ENCODE data around the gene SPECC1. TPM values are rescaled to one million over a fixed set of nuclear protein-coding genes. Genes with fewer than 3 reads are reported as not detected.

SPECC1 gene
- total and polyA plus RNA-seq, 2 donors (not counting 1 experiment from before 2014, with no cell fraction given) = 13.4 to 30.9 TPM

- Histone ChIP-seq H3K9me3 (ENCODE audit: control insufficient read depth, insufficient read depth, low read depth, low read length) (no peaks in the 10 kb centered on the region), H3K4me1 (ENCODE audit: control insufficient read depth, extremely low read depth, insufficient read depth, low read length) (no peaks in the 10 kb centered on the region), H4K20me1 (ENCODE audit: control insufficient read depth, extremely low read depth, insufficient read depth, low read length) (no peaks in the 10 kb centered on the region), H3K4me3 (replicated peaks in 1 of 4; ENCODE audit: control extremely low read depth in 1 of 4, insufficient read depth in 1 of 4, low read depth in 3 of 4, low read length in 4 of 4) (no peak overlapping the region), H3K9ac (ENCODE audit: insufficient read depth, low read length) (no peak overlapping the region), H3K4me2 (ENCODE audit: extremely low read depth, insufficient read depth, low read length) (no peak overlapping the region), H2AFZ (ENCODE audit: low read length) (no peak overlapping the region), H3K27me3 (ENCODE audit: control insufficient read depth, insufficient read depth, low read length) (no peaks in the 10 kb centered on the region), H3K79me2 (ENCODE audit: control insufficient read depth, insufficient read depth, low read length) (no peaks in the 10 kb centered on the region), H3K36me3 (ENCODE audit: control insufficient read depth, insufficient read depth, low read length) (no peaks in the 10 kb centered on the region), H3K27ac (ENCODE audit: insufficient read depth, low read length) (no peak overlapping the region)
- TF ChIP-seq CTCF (conservative IDR thresholded peaks at IDR 0.05 in 1 of 2, IDR thresholded peaks at IDR 0.05 in 1 of 2; ENCODE audit: low read depth in 1 of 2, low read length in 2 of 2) = no peak
- TF ChIP-seq EZH2 (IDR thresholded peaks at IDR 0.05; ENCODE audit: low read length, missing control alignments) = no peak
- peak in 1 of 2 donors; percentile 27 for DNase-seq (ENCODE audit: low read depth in 2 of 2)
These were observed 274.9 kb downstream of the SPECC1 start for GRCh38 chr17:20284022-20284421.

GRCh38 chr17:20284570-20285295 is 275.6 kb downstream of the SPECC1 start:
- Histone ChIP-seq H3K36me3 (ENCODE audit: control insufficient read depth, insufficient read depth, low read length) (no peaks in the 10 kb centered on the region), H3K4me1 (ENCODE audit: control insufficient read depth, extremely low read depth, insufficient read depth, low read length) (no peaks in the 10 kb centered on the region), H3K79me2 (ENCODE audit: control insufficient read depth, insufficient read depth, low read length) (no peaks in the 10 kb centered on the region), H2AFZ (ENCODE audit: low read length) (no peak overlapping the region), H3K9me3 (ENCODE audit: control insufficient read depth, insufficient read depth, low read depth, low read length) (no peaks in the 10 kb centered on the region), H3K4me3 (replicated peaks in 1 of 4; ENCODE audit: control extremely low read depth in 1 of 4, insufficient read depth in 1 of 4, low read depth in 3 of 4, low read length in 4 of 4) (no peak overlapping the region), H4K20me1 (ENCODE audit: control insufficient read depth, extremely low read depth, insufficient read depth, low read length) (no peaks in the 10 kb centered on the region), H3K27me3 (ENCODE audit: control insufficient read depth, insufficient read depth, low read length) (no peaks in the 10 kb centered on the region), H3K4me2 (ENCODE audit: extremely low read depth, insufficient read depth, low read length) (no peak overlapping the region), H3K9ac (ENCODE audit: insufficient read depth, low read length) (no peak overlapping the region), H3K27ac (ENCODE audit: insufficient read depth, low read length) (no peak overlapping the region)
- DNase-seq (ENCODE audit: low read depth in 2 of 2) = peak in 1 of 2 donors; percentile 16
- no peak for TF ChIP-seq CTCF (conservative IDR thresholded peaks at IDR 0.05 in 1 of 2, IDR thresholded peaks at IDR 0.05 in 1 of 2; ENCODE audit: low read depth in 1 of 2, low read length in 2 of 2)
- no peak for TF ChIP-seq EZH2 (IDR thresholded peaks at IDR 0.05; ENCODE audit: low read length, missing control alignments)

- no peaks in the 10 kb centered on the region for H3K79me2 ChIP-seq (ENCODE audit: control insufficient read depth, insufficient read depth, low read length)
- no peak overlapping the region for H2AFZ ChIP-seq (ENCODE audit: low read length)
- H3K4me1 ChIP-seq (ENCODE audit: control insufficient read depth, extremely low read depth, insufficient read depth, low read length) = no peaks in the 10 kb centered on the region
- H3K4me3 ChIP-seq (replicated peaks in 1 of 4; ENCODE audit: control extremely low read depth in 1 of 4, insufficient read depth in 1 of 4, low read depth in 3 of 4, low read length in 4 of 4) = no peak overlapping the region
- H4K20me1 ChIP-seq (ENCODE audit: control insufficient read depth, extremely low read depth, insufficient read depth, low read length) = no peaks in the 10 kb centered on the region
- no peaks in the 10 kb centered on the region for H3K9me3 ChIP-seq (ENCODE audit: control insufficient read depth, insufficient read depth, low read depth, low read length)
- no peaks in the 10 kb centered on the region for H3K27me3 ChIP-seq (ENCODE audit: control insufficient read depth, insufficient read depth, low read length)
- TF ChIP-seq CTCF (conservative IDR thresholded peaks at IDR 0.05 in 1 of 2, IDR thresholded peaks at IDR 0.05 in 1 of 2; ENCODE audit: low read depth in 1 of 2, low read length in 2 of 2) (no peak), EZH2 (IDR thresholded peaks at IDR 0.05; ENCODE audit: low read length, missing control alignments) (no peak)
- no peak overlapping the region for H3K9ac ChIP-seq (ENCODE audit: insufficient read depth, low read length)
- H3K27ac ChIP-seq (ENCODE audit: insufficient read depth, low read length) = no peak overlapping the region
- no peak overlapping the region for H3K4me2 ChIP-seq (ENCODE audit: extremely low read depth, insufficient read depth, low read length)
- no peak for DNase-seq (ENCODE audit: low read depth in 2 of 2)
- H3K36me3 ChIP-seq (ENCODE audit: control insufficient read depth, insufficient read depth, low read length) = no peaks in the 10 kb centered on the region
These were observed 280.8 kb downstream of the SPECC1 start for GRCh38 chr17:20289984-20290383.

Measured in fibroblast of lung (primary cell).